Measurements from ENCODE around the gene KCNA10.
"Not testable (repeated sequence)": the region's sequence is repeated elsewhere in the genome, so short reads cannot be mapped to it uniquely, and the experiment has no call there.

Gene KCNA10

DNA sequence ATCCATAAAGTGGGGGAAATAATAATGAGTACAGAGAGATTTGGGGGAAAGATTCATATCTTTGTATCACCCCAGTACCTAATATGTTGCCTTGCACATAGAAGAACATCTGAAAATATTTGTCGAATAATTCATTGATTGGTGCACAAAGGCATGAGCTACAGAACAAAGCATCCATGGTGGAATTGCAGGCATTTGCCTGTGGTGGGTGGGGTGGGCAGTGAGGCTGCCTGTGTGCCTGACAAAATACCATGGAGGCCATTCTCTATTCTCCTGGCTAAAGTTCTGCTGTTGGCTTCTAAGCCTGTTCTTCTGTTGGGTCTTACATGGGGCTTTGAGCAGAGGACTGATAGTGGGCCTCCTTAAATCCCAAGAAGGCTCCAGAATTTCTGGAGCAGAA lies 10.0 kb upstream of the KCNA10 start:
- no peaks in the 10 kb centered on the region for H3K9me3 ChIP-seq (ENCODE audit: control insufficient read depth, insufficient read depth, low read length)
- H3K4me1 ChIP-seq (ENCODE audit: control insufficient read depth, insufficient read depth, low read length): no peaks in the 10 kb centered on the region
- no peaks in the 10 kb centered on the region for H3K36me3 ChIP-seq (ENCODE audit: control insufficient read depth, insufficient read depth, low read length)
- H3K4me3 ChIP-seq (ENCODE audit: low read depth, low read length): no peak overlapping the region
- H3K9ac ChIP-seq (ENCODE audit: low read depth, low read length): no peak overlapping the region
- peaks cover 20% of the 10 kb centered on the region for H3K27me3 ChIP-seq (ENCODE audit: control insufficient read depth, insufficient read depth, low read length)

GRCh38 chr1:110526201-110526780 lies 7.3 kb upstream of the KCNA10 start:
- no peaks in the 10 kb centered on the region for H3K9me3 ChIP-seq (ENCODE audit: control insufficient read depth, insufficient read depth, low read length)
- H3K4me1 ChIP-seq (ENCODE audit: control insufficient read depth, insufficient read depth, low read length): no peaks in the 10 kb centered on the region
- peaks cover 20% of the 10 kb centered on the region for H3K27me3 ChIP-seq (ENCODE audit: control insufficient read depth, insufficient read depth, low read length)
- H3K9ac ChIP-seq (ENCODE audit: low read depth, low read length): no peak overlapping the region
- H3K4me3 ChIP-seq (ENCODE audit: low read depth, low read length): no peak overlapping the region
- no peaks in the 10 kb centered on the region for H3K36me3 ChIP-seq (ENCODE audit: control insufficient read depth, insufficient read depth, low read length)

DNA sequence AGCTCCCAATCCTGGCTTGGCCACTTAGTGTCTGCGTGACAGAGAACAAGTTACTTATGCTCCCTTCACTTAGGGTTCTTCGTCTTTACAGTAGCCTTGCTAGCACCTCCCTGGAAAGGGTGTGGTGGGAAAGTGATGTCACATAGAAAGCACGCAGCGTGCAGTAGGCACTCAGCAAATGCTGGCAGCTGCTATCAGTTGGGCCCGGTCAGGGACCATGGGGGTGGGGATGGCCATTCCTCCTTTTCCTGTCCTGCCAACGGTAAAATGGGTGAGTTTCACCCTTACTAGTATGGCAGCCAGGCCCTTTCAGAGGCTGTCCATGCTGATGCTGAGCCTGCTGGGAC lies 6.2 kb upstream of the KCNA10 start:
- H3K27me3 ChIP-seq (ENCODE audit: control insufficient read depth, insufficient read depth, low read length): peaks cover 21% of the 10 kb centered on the region
- H3K4me3 ChIP-seq (ENCODE audit: low read depth, low read length): no peak overlapping the region
- no peaks in the 10 kb centered on the region for H3K4me1 ChIP-seq (ENCODE audit: control insufficient read depth, insufficient read depth, low read length)
- no peak overlapping the region for H3K9ac ChIP-seq (ENCODE audit: low read depth, low read length)
- H3K9me3 ChIP-seq (ENCODE audit: control insufficient read depth, insufficient read depth, low read length): no peaks in the 10 kb centered on the region
- H3K36me3 ChIP-seq (ENCODE audit: control insufficient read depth, insufficient read depth, low read length): no peaks in the 10 kb centered on the region

DNA sequence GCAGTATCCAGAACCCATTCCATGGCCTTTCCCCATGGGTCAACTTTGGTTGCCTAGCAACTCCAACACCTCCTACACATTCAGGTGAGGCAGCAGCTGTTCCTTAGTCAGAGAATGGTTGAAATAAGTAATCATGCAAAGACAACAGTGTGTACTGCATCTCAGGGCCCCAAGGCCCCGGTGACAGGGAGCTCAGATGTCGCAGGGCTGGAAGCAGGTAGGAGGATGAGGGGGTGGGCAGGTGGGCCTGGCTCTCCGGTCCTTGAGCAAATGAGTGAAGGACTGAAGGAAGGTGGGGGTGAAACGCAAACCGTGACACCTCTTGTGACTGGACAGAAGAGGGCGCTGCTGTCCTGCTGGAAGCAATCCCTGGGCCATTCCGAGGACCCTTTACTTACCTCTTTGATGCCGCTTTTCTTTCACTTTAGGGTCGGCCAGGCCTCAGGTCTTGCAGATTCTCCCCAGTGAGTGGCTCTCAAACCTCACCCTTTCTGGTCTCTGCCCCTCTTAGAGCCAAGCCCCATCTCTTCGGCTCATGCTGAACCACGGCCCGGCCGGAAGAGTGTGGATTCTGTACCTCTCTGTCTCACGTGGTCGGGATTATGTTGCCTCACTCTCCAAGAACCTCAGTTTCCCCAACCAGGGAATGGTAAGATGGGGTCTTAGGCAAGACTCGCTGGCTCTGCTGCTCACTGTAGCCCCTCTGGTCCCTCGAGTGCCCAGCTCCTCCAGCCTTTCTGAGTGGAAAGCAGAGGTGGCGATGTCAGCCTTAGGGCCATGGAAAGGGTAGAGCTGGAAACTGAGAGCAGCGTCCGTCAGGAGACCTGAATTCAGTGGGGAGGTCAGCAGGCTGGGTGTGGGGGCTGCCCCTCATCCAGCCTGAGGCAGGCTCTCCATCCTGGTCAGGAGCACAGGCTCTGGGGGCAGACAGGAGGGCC lies 5.6 kb upstream of the KCNA10 start:
- Histone ChIP-seq H3K9me3 (ENCODE audit: control insufficient read depth, insufficient read depth, low read length) (no peaks in the 10 kb centered on the region), H3K4me3 (ENCODE audit: low read depth, low read length) (no peak overlapping the region), H3K36me3 (ENCODE audit: control insufficient read depth, insufficient read depth, low read length) (no peaks in the 10 kb centered on the region), H3K9ac (ENCODE audit: low read depth, low read length) (no peak overlapping the region), H3K4me1 (ENCODE audit: control insufficient read depth, insufficient read depth, low read length) (no peaks in the 10 kb centered on the region), H3K27me3 (ENCODE audit: control insufficient read depth, insufficient read depth, low read length) (peaks cover 18% of the 10 kb centered on the region)

DNA sequence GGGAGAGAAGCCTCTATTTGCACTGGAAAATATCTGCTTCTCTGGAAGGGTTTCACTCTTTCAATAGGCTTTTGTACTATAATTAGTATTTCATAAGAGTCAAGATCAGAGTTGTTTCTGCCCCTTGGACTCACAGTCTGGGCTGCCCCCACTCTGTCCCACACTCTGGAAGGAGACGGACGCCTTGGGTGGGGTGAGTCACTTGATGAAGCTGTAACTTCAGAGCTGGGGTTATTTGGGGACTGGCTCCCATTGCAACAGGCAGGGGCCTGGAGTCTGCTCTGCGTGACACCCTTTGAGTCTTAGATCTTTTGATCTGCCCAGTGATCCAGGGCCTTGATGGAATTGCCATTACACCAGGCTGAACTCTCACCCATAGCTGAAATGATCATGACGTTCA lies 4.0 kb upstream of the KCNA10 start:
- H3K27me3 ChIP-seq (ENCODE audit: control insufficient read depth, insufficient read depth, low read length): peaks cover 15% of the 10 kb centered on the region
- H3K4me3 ChIP-seq (ENCODE audit: low read depth, low read length): no peak overlapping the region
- H3K4me1 ChIP-seq (ENCODE audit: control insufficient read depth, insufficient read depth, low read length): no peaks in the 10 kb centered on the region
- no peaks in the 10 kb centered on the region for H3K36me3 ChIP-seq (ENCODE audit: control insufficient read depth, insufficient read depth, low read length)
- no peaks in the 10 kb centered on the region for H3K9me3 ChIP-seq (ENCODE audit: control insufficient read depth, insufficient read depth, low read length)
- no peak overlapping the region for H3K9ac ChIP-seq (ENCODE audit: low read depth, low read length)

- no peaks in the 10 kb centered on the region for H3K9me3 ChIP-seq (ENCODE audit: control insufficient read depth, insufficient read depth, low read length)
- peaks cover 15% of the 10 kb centered on the region for H3K27me3 ChIP-seq (ENCODE audit: control insufficient read depth, insufficient read depth, low read length)
- H3K36me3 ChIP-seq (ENCODE audit: control insufficient read depth, insufficient read depth, low read length): no peaks in the 10 kb centered on the region
- no peak overlapping the region for H3K4me3 ChIP-seq (ENCODE audit: low read depth, low read length)
- H3K4me1 ChIP-seq (ENCODE audit: control insufficient read depth, insufficient read depth, low read length): no peaks in the 10 kb centered on the region
- no peak overlapping the region for H3K9ac ChIP-seq (ENCODE audit: low read depth, low read length)
Observed at GRCh38 chr1:110522560-110522959, 3.6 kb upstream of the KCNA10 start.

GRCh38 chr1:110520827-110521226 lies 1.9 kb upstream of the KCNA10 start:
- Histone ChIP-seq H3K4me3 (ENCODE audit: low read depth, low read length) (no peak overlapping the region), H3K36me3 (ENCODE audit: control insufficient read depth, insufficient read depth, low read length) (no peaks in the 10 kb centered on the region), H3K9ac (ENCODE audit: low read depth, low read length) (no peak overlapping the region), H3K4me1 (ENCODE audit: control insufficient read depth, insufficient read depth, low read length) (peaks cover 7% of the 10 kb centered on the region), H3K9me3 (ENCODE audit: control insufficient read depth, insufficient read depth, low read length) (no peaks in the 10 kb centered on the region), H3K27me3 (ENCODE audit: control insufficient read depth, insufficient read depth, low read length) (peaks cover 8% of the 10 kb centered on the region)

DNA sequence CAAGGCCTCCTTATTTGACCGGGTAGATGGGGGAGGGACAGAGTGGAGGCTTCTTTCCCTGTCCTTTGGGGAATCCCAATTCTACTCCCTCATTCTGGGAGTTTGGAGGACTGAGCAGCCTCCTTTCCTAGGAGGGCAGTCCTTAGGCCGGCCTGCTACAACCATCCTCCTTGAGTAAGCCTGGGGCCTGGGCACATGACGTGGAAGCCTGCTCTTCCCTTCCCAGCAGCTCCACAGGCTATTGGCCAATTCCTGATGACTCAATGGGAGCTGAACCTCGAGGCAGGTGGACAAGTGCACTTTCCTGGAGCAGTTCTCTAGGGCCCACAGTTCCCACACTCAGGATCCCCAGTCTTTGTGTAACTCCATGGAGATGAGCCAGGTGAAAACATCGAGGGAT lies 3.1 kb downstream of the KCNA10 start:
- Histone ChIP-seq H3K9ac (ENCODE audit: low read depth, low read length) (no peak overlapping the region), H3K36me3 (ENCODE audit: control insufficient read depth, insufficient read depth, low read length) (no peaks in the 10 kb centered on the region), H3K27me3 (ENCODE audit: control insufficient read depth, insufficient read depth, low read length) (peaks cover 2% of the 10 kb centered on the region), H3K4me1 (ENCODE audit: control insufficient read depth, insufficient read depth, low read length) (peaks cover 7% of the 10 kb centered on the region), H3K9me3 (ENCODE audit: control insufficient read depth, insufficient read depth, low read length) (no peaks in the 10 kb centered on the region), H3K4me3 (ENCODE audit: low read depth, low read length) (no peak overlapping the region)

DNA sequence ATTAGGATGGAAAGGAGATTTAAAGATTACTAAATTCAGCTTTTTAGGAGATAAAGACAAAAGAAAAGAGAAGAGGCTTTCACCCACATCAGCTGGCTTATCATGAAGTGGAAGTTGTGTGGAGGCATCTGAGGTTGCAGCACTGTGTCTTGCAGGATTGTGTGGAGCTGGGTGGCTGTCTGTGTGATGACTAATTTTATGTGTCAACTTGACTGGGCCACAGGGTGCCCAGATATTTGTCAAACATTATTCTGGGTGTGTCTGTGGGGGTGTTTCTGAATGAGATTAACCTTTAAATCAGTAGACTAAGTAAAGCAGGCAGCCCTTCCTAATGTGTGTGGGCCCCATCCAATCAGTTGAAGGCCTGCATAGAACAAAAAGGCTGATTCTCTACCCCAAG lies 3.9 kb downstream of the KCNA10 start:
- Histone ChIP-seq H3K9ac (ENCODE audit: low read depth, low read length) (no peak overlapping the region), H3K4me3 (ENCODE audit: low read depth, low read length) (no peak overlapping the region), H3K9me3 (ENCODE audit: control insufficient read depth, insufficient read depth, low read length) (no peaks in the 10 kb centered on the region), H3K27me3 (ENCODE audit: control insufficient read depth, insufficient read depth, low read length) (no peaks in the 10 kb centered on the region), H3K4me1 (ENCODE audit: control insufficient read depth, insufficient read depth, low read length) (peaks cover 7% of the 10 kb centered on the region), H3K36me3 (ENCODE audit: control insufficient read depth, insufficient read depth, low read length) (no peaks in the 10 kb centered on the region)

- Histone ChIP-seq H3K9ac (ENCODE audit: low read depth, low read length) (no peak overlapping the region), H3K36me3 (ENCODE audit: control insufficient read depth, insufficient read depth, low read length) (no peaks in the 10 kb centered on the region), H3K27me3 (ENCODE audit: control insufficient read depth, insufficient read depth, low read length) (no peaks in the 10 kb centered on the region), H3K4me3 (ENCODE audit: low read depth, low read length) (no peak overlapping the region), H3K9me3 (ENCODE audit: control insufficient read depth, insufficient read depth, low read length) (no peaks in the 10 kb centered on the region), H3K4me1 (ENCODE audit: control insufficient read depth, insufficient read depth, low read length) (peaks cover 7% of the 10 kb centered on the region)
Observed at GRCh38 chr1:110513511-110513910, 5.5 kb downstream of the KCNA10 start.

GRCh38 chr1:110511436-110511835 lies 7.5 kb downstream of the KCNA10 start:
- Histone ChIP-seq H3K9me3 (ENCODE audit: control insufficient read depth, insufficient read depth, low read length) (no peaks in the 10 kb centered on the region), H3K4me1 (ENCODE audit: control insufficient read depth, insufficient read depth, low read length) (peaks cover 3% of the 10 kb centered on the region), H3K4me3 (ENCODE audit: low read depth, low read length) (no peak overlapping the region), H3K9ac (ENCODE audit: low read depth, low read length) (no peak overlapping the region), H3K27me3 (ENCODE audit: control insufficient read depth, insufficient read depth, low read length) (no peaks in the 10 kb centered on the region), H3K36me3 (ENCODE audit: control insufficient read depth, insufficient read depth, low read length) (no peaks in the 10 kb centered on the region)

DNA sequence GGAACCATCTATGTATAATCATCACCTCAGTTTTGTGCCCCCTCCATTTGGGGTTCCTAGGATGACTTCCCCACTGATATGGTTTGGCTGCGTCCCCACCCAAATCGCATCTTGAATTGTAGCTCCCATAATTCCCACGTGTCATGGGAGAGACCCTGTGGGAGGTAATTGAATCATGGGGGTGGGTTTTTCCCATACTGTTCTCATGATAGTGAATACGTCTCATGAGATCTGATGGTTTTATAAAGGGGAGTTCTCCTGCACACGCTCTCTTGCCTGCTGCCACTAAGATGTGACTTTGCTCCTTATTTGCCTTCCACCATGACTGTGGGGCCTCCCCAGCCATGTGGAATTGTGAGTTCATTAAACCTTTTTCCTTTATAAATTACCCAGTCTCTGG lies 8.1 kb downstream of the KCNA10 start:
- H3K36me3 ChIP-seq (ENCODE audit: control insufficient read depth, insufficient read depth, low read length); H3K4me3 ChIP-seq (ENCODE audit: low read depth, low read length); H3K9me3 ChIP-seq (ENCODE audit: control insufficient read depth, insufficient read depth, low read length); H3K27me3 ChIP-seq (ENCODE audit: control insufficient read depth, insufficient read depth, low read length); H3K4me1 ChIP-seq (ENCODE audit: control insufficient read depth, insufficient read depth, low read length); H3K9ac ChIP-seq (ENCODE audit: low read depth, low read length): not testable (repeated sequence)
